B cell (primary cell): ENCODE measurements around the gene ABCA13. TPM values are rescaled to one million over a fixed set of nuclear protein-coding genes. Genes with fewer than 3 reads are reported as not detected.
"Not testable (repeated sequence)": the region's sequence is repeated elsewhere in the genome, so short reads cannot be mapped to it uniquely, and the experiment has no call there.

Experiments
- ATAC-seq: fragments of 200-7000 bp; cut with Tn5 transposase; one replicate; pipeline ENCODE4 v1.10.0; 2021; ENCODE audit warnings: low read depth, mild to moderate bottlenecking, moderate number of reproducible peaks, moderate library complexity
- CTCF ChIA-PET: fragments of 350-600 bp; sonication (Branson Sonifier 250); formaldehyde crosslinking; loops from one replicate; lab custom pipeline; 2021; ENCODE audit warnings: antibody characterized with exemption, inconsistent platforms; lab: Charles Lee
- POLR2A ChIA-PET: fragments of 350-600 bp; sonication (Branson Sonifier 250); formaldehyde crosslinking; loops from one replicate; lab custom pipeline; 2021; ENCODE audit warnings: antibody characterized with exemption; lab: Charles Lee
- DNase-seq: peaks from one replicate; pipeline ENCODE4 v3.0.0; 2013
- H2AFZ ChIP-seq: 2 replicates; pipeline ENCODE4 v1.6.1; 2012; ENCODE audit warnings: mild to moderate bottlenecking, low read depth, low read length; ENCODE audit not compliant: insufficient read depth, poor library complexity, severe bottlenecking
- H3K27ac ChIP-seq, 2 donors: 1 replicate in 1 of 2; 2 replicates in 1 of 2; pipeline ENCODE4 v1.5.1; 2012 to 2013; ENCODE audit warnings: low read length in 2 of 2, mild to moderate bottlenecking in 2 of 2, moderate library complexity in 1 of 2
- H3K27me3 ChIP-seq, 4 experiments: fragments of 200-600 bp in 1 of 4; sonication (generic) in 1 of 4; replicated peaks in 1 of 4; 1 replicate in 2 of 4; 2 replicates in 2 of 4; pipeline versions ENCODE4 v1.6.1 to v1.7.0; 2013 to 2016; ENCODE audit warnings: low read length in 3 of 4, mild to moderate bottlenecking in 2 of 4, mixed read lengths in 1 of 4, moderate library complexity in 1 of 4; ENCODE audit not compliant: insufficient read depth in 4 of 4, control insufficient read depth in 3 of 4; ENCODE audit errors: control extremely low read depth in 1 of 4
- H3K36me3 ChIP-seq, 2 experiments: replicated peaks in 1 of 2; 1 replicate in 1 of 2; 2 replicates in 1 of 2; pipeline versions ENCODE4 v1.6.1 to v1.7.1; 2013; ENCODE audit warnings: low read length in 1 of 2; ENCODE audit not compliant: insufficient read depth in 2 of 2, control insufficient read depth in 1 of 2; ENCODE audit errors: control extremely low read depth in 1 of 2, extremely low read depth in 1 of 2
- H3K4me1 ChIP-seq, 2 donors: fragments of 200-600 bp in 1 of 2; sonication (generic) in 1 of 2; 1 replicate in 1 of 2; 2 replicates in 1 of 2; pipeline versions ENCODE4 v1.5.1 to v1.6.1; 2013 to 2017; ENCODE audit warnings: low read length in 2 of 2; ENCODE audit not compliant: control insufficient read depth in 2 of 2, insufficient read depth in 2 of 2
- H3K4me2 ChIP-seq: replicated peaks from 2 replicates; pipeline ENCODE3; 2012; ENCODE audit warnings: mild to moderate bottlenecking, low read depth, low read length; ENCODE audit not compliant: poor library complexity, severe bottlenecking
- H3K4me3 ChIP-seq, 5 experiments: fragments of 200-600 bp in 1 of 5; sonication (generic) in 1 of 5; 1 replicate in 3 of 5; 2 replicates in 2 of 5; pipeline versions ENCODE4 v1.5.1 to v1.7.0; 2011 to 2016; ENCODE audit warnings: low read length in 4 of 5, mild to moderate bottlenecking in 4 of 5, low read depth in 2 of 5, control low read depth in 1 of 5, moderate library complexity in 1 of 5; ENCODE audit not compliant: insufficient read depth in 1 of 5; ENCODE audit errors: control extremely low read depth in 1 of 5, extremely low read depth in 1 of 5
- H3K79me2 ChIP-seq: fragments of 200-600 bp; sonication (generic); one replicate; pipeline ENCODE4 v1.6.0; 2016; ENCODE audit warnings: low read length; ENCODE audit not compliant: control insufficient read depth, insufficient read depth
- H3K9ac ChIP-seq: fragments of 200-600 bp; sonication (generic); 2 replicates; pipeline ENCODE4 v1.6.1; 2017; ENCODE audit warnings: mild to moderate bottlenecking, low read length, moderate library complexity
- H3K9me3 ChIP-seq, 3 donors: one replicate each; pipeline versions ENCODE4 v1.6.1 to v1.7.1; 2013; ENCODE audit warnings: low read length in 2 of 3; ENCODE audit not compliant: control insufficient read depth in 2 of 3, insufficient read depth in 1 of 3; ENCODE audit errors: control extremely low read depth in 1 of 3
- H4K20me1 ChIP-seq: 2 replicates; pipeline ENCODE4 v1.6.0; 2012; ENCODE audit warnings: mild to moderate bottlenecking, low read length; ENCODE audit not compliant: insufficient read depth, control insufficient read depth, poor library complexity, severe bottlenecking
- H3K27ac Mint-ChIP-seq: one replicate; pipeline ENCODE4 v1.8.0; 2021; ENCODE audit warnings: mixed read lengths
- H3K27me3 Mint-ChIP-seq: one replicate; pipeline ENCODE4 v1.8.0; 2021; ENCODE audit warnings: mixed read lengths
- H3K4me1 Mint-ChIP-seq: one replicate; pipeline ENCODE4 v1.8.0; 2021; ENCODE audit warnings: mixed read lengths
- H3K4me3 Mint-ChIP-seq: one replicate; pipeline ENCODE4 v1.8.0; 2021; ENCODE audit warnings: mixed read lengths
- H3K9me3 Mint-ChIP-seq: one replicate; pipeline ENCODE4 v1.8.0; 2022; ENCODE audit warnings: mixed read lengths; ENCODE audit not compliant: insufficient read depth
- CTCF ChIP-seq: fragments of 200-600 bp; IDR thresholded peaks from one replicate; pipeline ENCODE4 v1.8.0; 2022; ENCODE audit warnings: antibody characterized with exemption, mild to moderate bottlenecking
- EZH2 ChIP-seq: IDR thresholded peaks from 2 replicates; pipeline ENCODE4 v1.6.1; 2012; ENCODE audit warnings: borderline replicate concordance, low read depth, mild to moderate bottlenecking, moderate library complexity, low read length; ENCODE audit not compliant: insufficient read depth, poor library complexity, severe bottlenecking
- WGBS: methylation state at CpG from one replicate; pipeline ENCODE4 v1.1.5; 2013; ENCODE audit warnings: missing lambda C conversion rate; ENCODE audit not compliant: insufficient coverage; 5-methylcytosine and 5-hydroxymethylcytosine counted together
- intact Hi-C: fragments of 100-400 bp; cut with micrococcal nuclease; formaldehyde crosslinking; loops from one replicate; pipeline ENCODE4 v1.10.0; 2022
- polyA plus RNA-seq: library from polyadenylated mRNA; depleted of rRNA; stranded (reverse); fragments of >200 nt; gene quantifications from 2 replicates; pipeline ENCODE4 v1.2.3, GENCODE V29; 2012
- total RNA-seq, 2 donors: library from RNA; stranded (reverse); fragments of 120-200 nt in 1 of 2; gene quantifications; 1 replicate in 1 of 2; 2 replicates in 1 of 2; pipeline versions ENCODE4 v1.2.3 to v1.2.4, GENCODE V29; 2013 to 2022

ABCA13 gene
- total and polyA plus RNA-seq, 2 donors (not counting 1 experiment from before 2014, with no cell fraction given) = not detected

GRCh38 chr7:48192996-48193395 lies 21.7 kb downstream of the ABCA13 start:
- H3K27me3 Mint-ChIP-seq = peaks cover 11% of the 10 kb centered on the region
- no peak overlapping the region for H3K4me3 Mint-ChIP-seq
- H3K4me1 Mint-ChIP-seq = no peaks in the 10 kb centered on the region
- no peaks in the 10 kb centered on the region for H3K4me1 ChIP-seq
- no peaks in the 10 kb centered on the region for H3K79me2 ChIP-seq
- TF ChIP-seq CTCF (no peak), EZH2 (no peak)
- H3K4me2 ChIP-seq = no peak overlapping the region
- no peaks in the 10 kb centered on the region for H3K27me3 ChIP-seq
- POLR2A ChIA-PET = no interaction called here
- no peak overlapping the region for H3K4me3 ChIP-seq
- H4K20me1 ChIP-seq = no peaks in the 10 kb centered on the region
- H3K27ac Mint-ChIP-seq = no peak overlapping the region
- DNase-seq (no peak), ATAC-seq (no peak)
- CTCF ChIA-PET = no interaction called here
- peaks cover 3% of the 10 kb centered on the region for H3K9me3 Mint-ChIP-seq
- H3K36me3 ChIP-seq = no peaks in the 10 kb centered on the region
- no CpG with 5 or more reads among the region's 1 CpG for WGBS
- H3K9ac ChIP-seq = no peak overlapping the region
- no peak overlapping the region for H2AFZ ChIP-seq
- H3K27ac ChIP-seq = no peak overlapping the region
- H3K9me3 ChIP-seq = no peaks in the 10 kb centered on the region
- intact Hi-C loops = no loop called here

GRCh38 chr7:48193421-48193820 lies 22.2 kb downstream of the ABCA13 start:
- Histone ChIP-seq H3K27ac (no peak overlapping the region), H3K4me2 (no peak overlapping the region), H2AFZ (no peak overlapping the region), H3K79me2 (no peaks in the 10 kb centered on the region), H3K9ac (no peak overlapping the region), H3K27me3 (no peaks in the 10 kb centered on the region), H3K36me3 (no peaks in the 10 kb centered on the region), H3K4me3 (no peak overlapping the region), H3K9me3 (no peaks in the 10 kb centered on the region), H3K4me1 (no peaks in the 10 kb centered on the region), H4K20me1 (no peaks in the 10 kb centered on the region)
- H3K4me3 Mint-ChIP-seq = no peak overlapping the region
- ChIA-PET CTCF (no interaction called here), POLR2A (no interaction called here)
- no peak for ATAC-seq
- no peak for TF ChIP-seq EZH2
- no peak for TF ChIP-seq CTCF
- intact Hi-C loops = no loop called here
- no peak for DNase-seq
- peaks cover 7% of the 10 kb centered on the region for H3K27me3 Mint-ChIP-seq
- 0% methylated on average over 1 of the region's 1 CpG for WGBS
- H3K4me1 Mint-ChIP-seq = no peaks in the 10 kb centered on the region
- peaks cover under 1% of the 10 kb centered on the region for H3K9me3 Mint-ChIP-seq
- no peak overlapping the region for H3K27ac Mint-ChIP-seq

- not testable (repeated sequence) for H3K4me2 ChIP-seq
Observed at GRCh38 chr7:48200946-48201589, 29.8 kb downstream of the ABCA13 start.

More at GRCh38 chr7:48200946-48201589, 29.8 kb downstream of the ABCA13 start:
- intact Hi-C loops, H3K4me1 ChIP-seq, H3K9me3 ChIP-seq, H3K4me3 ChIP-seq, H3K27ac ChIP-seq, H3K27ac Mint-ChIP-seq, H3K4me1 Mint-ChIP-seq, CTCF ChIA-PET, H3K9ac ChIP-seq, H3K36me3 ChIP-seq, POLR2A ChIA-PET, ATAC-seq, H3K27me3 ChIP-seq, H2AFZ ChIP-seq, H3K9me3 Mint-ChIP-seq, DNase-seq, H4K20me1 ChIP-seq, H3K4me3 Mint-ChIP-seq, H3K79me2 ChIP-seq, H3K27me3 Mint-ChIP-seq: not testable (repeated sequence)
- WGBS = 91% methylated on average over 13 of the region's 19 CpGs
